ENCODE data around the gene AFMID.
"Not testable (repeated sequence)": the region's sequence is repeated elsewhere in the genome, so short reads cannot be mapped to it uniquely, and the experiment has no call there.

The AFMID gene

DNA sequence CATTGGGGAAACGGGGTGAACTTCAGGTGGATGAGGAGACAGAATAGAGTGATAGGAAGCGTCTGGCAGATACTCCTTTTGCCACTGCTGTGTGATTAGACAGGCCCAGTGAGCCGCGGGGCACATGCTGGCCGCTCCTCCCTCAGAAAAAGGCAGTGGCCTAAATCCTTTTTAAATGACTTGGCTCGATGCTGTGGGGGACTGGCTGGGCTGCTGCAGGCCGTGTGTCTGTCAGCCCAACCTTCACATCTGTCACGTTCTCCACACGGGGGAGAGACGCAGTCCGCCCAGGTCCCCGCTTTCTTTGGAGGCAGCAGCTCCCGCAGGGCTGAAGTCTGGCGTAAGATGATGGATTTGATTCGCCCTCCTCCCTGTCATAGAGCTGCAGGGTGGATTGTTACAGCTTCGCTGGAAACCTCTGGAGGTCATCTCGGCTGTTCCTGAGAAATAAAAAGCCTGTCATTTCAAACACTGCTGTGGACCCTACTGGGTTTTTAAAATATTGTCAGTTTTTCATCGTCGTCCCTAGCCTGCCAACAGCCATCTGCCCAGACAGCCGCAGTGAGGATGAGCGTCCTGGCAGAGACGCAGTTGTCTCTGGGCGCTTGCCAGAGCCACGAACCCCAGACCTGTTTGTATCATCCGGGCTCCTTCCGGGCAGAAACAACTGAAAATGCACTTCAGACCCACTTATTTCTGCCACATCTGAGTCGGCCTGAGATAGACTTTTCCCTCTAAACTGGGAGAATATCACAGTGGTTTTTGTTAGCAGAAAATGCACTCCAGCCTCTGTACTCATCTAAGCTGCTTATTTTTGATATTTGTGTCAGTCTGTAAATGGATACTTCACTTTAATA is 37.3 kb downstream of the AFMID start:
- peak; percentile 82 for DNase-seq

DNA sequence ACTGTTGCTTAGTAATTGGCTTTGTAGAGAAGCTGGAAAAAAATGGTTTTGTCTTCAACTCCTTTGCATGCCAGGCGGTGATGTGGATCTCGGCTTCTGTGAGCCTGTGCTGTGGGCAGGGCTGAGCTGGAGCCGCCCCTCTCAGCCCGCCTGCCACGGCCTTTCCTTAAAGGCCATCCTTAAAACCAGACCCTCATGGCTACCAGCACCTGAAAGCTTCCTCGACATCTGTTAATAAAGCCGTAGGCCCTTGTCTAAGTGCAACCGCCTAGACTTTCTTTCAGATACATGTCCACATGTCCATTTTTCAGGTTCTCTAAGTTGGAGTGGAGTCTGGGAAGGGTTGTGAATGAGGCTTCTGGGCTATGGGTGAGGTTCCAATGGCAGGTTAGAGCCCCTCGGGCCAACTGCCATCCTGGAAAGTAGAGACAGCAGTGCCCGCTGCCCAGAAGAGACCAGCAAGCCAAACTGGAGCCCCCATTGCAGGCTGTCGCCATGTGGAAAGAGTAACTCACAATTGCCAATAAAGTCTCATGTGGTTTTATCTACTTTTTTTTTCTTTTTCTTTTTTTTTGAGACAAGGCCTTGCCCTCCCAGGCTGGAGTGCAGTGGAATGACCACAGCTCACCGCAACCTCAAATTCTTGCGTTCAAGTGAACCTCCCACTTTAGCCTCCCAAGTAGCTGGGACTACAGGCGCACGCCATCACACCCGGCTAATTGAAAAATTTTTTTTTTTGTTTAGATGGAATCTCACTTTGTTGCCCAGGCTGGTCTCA is 38.1 kb downstream of the AFMID start:
- peak; percentile 47 for DNase-seq

DNA sequence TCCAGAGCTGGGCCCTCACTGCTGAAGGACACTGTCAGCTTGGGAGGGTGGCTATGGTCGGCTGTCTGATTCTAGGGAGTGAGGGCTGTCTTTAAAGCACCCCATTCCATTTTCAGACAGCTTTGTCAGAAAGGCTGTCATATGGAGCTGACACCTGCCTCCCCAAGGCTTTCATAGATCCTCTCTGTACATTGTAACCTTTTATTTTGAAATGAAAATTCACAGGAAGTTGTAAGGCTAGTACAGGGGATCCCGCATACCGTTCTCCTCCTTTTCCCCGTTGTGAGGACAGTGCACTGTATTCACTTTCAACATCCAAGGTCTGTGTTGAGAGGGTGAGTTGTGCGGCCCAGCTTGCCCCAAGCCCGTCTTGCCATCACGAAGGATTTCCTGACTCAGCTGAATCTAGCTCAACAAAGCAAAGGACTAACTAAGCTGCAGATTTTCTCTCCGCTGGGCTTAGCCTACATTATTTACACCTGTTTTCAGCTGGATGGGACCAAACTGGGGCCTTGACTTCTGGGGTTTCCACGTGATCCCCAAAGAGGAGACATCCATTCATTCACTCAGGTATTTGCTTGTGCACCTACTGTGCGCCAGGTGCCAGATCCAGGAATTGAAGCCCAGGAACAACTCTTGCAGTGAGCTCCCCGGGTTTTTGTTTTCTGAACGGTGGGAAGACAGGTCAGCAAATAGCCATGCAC is 39.0 kb downstream of the AFMID start:
- DNase-seq = no peak

DNA sequence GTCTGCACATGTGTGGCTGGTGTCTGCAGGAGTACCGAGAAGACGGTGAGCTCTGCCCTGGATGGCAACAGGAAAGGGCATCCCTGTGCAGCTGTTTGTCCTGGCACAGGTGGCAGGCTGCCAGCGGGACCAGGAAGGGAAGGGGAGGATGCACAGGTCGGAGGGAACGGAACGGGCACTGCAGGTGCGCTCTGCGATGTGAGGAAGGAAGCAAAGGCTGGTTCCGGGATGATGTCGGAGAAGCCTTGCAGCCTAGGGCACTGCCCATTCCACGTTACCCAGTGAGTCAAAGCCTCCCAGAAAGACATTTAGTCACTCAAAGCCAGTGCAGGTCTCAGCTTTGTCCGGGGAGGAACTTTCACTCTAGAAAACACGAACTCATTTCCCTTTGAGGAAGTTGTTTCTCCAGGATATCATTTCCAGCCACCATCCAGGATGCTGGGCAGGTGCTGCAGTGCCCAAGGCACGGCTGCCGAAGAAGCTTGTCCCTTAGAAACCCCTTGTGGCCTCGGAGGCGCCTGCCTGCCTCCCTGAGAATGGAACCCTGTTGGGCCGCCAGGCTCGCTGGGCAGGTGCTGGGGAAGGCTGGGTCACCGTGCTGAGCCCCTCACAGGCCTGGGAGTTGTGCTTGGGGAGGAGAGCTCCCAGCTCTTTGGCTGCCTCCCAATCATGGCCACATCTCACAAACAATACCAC is 39.7 kb downstream of the AFMID start:
- DNase-seq = no peak

DNA sequence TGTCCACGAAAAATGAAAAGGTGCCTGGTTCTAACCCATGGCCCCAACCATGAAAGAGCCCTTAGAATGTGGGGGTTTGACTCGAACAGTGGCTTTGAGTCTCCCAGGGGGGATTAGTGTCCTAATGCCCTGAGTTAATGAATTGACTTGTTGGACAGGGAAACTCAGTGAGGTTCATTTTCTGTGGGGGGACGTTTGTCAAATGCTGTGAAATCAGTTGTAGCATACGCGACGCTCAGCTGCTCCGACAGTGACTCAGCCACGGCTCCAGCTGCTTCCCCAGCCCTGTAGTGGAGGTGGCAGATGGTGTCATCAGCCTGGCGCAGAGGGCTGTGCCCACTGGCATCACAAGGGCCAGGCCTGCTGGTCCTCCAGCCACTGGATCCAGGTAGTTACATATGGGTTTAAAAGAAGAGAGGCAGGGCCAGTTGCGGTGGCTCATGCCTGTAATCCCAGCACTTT is 40.3 kb downstream of the AFMID start:
- peak; percentile 90 for DNase-seq

DNA sequence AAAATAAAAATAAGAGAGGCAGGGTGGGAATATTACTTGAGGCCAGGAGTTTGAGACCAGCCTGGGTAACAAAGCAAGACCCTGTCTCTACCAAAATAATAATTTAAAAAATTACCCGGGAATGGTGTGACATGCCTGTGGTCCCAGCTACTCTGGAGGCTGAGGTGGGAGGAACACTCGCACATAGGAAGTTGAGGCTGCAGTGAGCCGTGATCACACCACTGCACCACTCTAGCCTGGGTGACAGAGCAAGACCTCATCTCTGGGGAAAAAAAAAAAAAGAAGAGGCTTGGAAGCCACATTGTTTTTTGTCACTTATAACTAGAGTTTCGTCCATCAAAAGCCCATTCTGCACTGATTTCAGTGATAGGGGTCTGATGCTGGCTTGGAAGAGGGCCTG is 41.0 kb downstream of the AFMID start:
- no peak for DNase-seq

DNA sequence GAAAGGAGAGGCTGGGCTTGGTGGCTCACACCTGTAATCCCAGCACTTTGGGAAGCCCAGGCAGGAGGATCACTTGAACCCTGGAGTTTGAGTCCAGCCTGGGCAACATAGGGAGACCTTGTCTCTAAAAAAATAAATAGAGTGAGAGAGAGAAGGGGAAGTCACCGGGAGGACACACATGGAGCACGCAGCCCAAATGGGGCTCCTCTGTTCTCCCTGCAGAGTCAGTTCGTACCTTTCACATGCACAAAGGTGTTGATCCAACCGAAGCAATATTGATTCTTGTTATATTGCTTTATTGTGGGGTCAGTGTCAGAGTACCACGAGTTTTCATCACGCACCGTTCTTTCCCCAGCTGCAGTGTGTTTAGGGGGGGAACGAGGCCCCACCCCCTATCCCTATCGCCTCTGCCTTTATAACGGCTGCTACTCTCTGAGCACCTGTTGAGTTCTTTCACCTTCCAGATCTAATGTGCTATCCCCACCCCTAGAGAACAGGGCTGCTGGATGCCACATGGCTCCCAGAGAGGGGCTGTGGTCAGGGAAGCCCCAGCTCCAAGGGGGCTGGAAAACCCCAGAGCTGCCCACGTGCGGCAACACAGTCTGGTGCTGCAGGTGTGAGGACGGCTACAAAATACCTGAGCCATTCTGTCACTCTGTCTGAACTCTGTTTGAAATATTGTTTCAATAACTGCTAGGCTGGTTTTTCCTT is 43.2 kb downstream of the AFMID start:
- no peak for DNase-seq

DNA sequence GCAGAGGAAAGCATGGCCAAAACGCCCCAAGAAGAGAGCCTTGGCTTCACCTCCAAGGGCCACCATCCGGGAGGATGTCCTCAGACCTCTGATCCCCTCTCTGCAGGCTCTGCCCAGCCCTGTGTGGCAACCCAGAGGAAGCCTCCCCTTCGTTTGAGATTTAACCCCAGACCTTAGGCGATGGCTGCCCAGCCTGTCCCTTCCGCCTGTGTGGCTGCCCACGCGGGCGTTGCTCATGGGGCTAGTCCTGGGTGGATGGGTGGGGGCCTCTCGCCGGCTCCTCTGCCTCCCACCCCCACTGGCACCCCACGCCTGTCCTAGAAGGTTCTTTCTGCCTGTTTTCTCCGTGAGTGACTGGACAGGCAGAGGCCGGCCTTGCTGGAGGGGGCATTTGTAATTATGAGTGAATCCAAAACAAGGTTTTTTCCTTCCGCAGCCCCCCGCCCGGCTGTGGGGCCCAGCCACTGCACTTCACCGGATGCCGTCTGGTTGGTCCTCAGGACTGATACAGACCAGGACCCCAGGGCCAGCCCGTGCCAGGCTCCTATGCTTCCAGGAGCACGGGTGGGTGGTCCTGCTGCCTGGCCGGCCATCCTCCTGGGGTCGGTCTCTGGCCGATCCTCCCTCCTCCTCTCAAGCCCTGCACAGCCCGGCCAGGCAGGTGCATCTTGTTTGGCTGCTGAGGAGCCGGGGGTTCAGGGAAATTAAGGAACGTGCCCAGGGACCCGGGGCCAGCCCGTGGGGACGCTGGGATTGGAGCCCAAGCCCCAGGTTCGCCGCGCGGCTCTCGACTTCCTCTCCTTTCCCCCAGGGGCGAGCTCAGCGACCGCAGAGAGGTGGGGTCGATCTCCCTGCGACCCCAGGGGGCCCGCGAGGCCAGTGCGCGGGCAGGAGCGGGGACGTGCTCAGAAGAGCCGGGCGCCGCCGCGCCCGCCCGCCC is 44.1 kb downstream of the AFMID start, which contains the start of gene TMEM235:
Gene TMEM235, plus strand, starts transcription at position 636 of the 940 bp plus-strand sequence. CDS start 393 bp downstream, outside the sequence.
- DNase-seq = no peak

DNA sequence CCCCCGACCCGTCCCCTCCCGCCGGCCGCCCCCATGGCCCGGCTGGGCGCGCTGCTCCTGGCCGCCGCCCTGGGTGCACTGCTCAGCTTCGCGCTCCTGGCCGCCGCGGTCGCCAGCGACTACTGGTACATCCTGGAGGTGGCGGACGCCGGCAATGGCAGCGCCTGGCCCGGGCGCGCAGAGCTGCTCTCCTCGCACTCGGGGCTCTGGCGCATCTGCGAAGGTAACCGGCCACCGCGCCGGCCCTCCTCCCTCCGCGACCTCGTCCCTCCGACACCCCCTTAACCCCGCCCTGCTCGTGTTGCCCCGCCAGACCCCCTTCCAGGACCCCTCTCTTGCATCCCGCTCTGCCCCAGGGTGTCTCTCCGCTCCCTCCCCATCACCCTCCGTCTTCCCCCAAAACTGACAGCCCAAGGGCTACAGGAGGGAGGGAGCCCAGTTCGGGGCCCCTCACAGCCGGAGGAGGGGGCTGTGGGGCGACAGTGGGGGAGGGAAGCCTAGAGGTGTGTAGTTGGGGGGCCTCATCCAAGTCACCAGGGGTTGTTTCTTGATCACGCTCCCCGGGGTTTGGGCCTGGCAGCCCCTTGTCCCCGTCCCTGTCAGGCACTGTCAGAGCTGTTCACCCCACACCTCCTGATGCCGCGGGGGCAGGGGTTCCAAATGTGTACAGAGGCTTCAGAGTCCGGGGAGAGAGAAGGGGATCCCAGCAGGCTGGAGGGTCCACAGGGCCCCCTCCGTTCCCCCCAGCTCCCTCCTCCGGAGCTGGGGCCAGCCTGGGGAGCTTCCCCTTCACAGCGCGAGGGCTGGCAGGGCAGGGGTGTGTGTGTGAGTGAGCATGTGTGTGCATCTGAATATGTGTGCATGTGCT is 45.1 kb downstream of the AFMID start:
- DNase-seq = no peak

DNA sequence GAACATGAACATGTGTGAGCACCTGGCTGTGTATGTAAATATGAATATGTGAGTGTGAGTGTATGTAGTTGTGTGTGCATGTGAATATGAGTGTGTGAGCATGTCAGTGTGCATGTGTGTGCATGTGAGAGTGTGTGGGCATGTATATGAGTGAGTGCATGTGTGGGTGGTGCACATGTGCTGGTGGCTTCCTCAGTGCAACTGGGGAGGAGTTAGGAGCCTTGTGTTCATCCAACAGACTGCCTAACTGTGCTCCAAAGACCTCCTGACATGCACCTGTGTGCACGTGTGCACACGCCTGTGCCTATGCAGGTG is 45.7 kb downstream of the AFMID start:
- no peak for DNase-seq

DNA sequence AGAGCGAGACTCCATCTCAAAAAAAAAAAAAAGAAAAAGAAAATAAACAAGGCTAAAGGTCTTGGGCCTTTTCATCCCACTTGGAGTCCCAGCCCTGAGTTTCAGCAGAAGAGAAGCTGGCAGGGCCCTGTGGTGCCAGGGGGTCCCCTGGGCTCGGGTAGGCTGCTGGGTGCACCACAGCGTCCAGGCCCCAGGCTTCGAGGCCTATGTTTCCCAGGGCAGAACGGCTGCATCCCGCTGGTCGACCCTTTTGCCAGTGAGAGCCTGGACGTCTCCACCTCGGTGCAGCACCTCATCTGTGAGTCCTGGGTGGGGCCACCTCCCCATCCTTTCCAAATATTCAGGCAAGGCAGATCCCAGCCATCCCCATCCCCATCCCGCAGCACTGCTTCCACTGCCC is 46.5 kb downstream of the AFMID start:
- no peak for DNase-seq

DNA sequence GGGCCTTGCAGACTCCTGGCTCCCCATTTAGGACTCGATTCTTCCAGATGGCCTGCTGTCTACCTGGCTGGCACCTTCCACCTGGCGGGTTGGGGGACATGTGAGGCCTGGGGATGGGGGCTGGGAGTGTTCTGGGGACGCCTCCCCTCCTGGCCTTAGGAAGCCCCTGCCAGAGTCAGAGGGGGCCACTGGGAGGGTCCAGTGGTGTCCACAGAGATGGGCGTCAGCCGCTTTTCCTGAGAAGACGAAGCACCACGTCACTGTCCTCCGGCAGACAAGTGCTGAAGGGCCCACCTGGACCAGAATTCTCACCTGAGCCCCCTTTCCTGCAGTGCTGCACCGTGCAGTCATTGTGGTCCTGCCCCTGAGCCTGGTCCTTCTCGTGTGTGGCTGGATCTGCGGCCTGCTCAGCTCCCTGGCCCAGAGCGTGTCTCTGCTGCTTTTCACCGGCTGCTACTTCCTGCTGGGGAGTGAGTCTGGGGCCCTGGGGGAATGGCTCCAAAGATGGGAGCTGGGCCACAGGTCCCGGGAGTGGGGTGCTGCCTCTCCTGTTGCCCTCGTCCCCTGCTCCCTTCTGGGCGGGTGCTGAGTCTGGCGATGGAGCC is 47.2 kb downstream of the AFMID start:
- no peak for DNase-seq

DNA sequence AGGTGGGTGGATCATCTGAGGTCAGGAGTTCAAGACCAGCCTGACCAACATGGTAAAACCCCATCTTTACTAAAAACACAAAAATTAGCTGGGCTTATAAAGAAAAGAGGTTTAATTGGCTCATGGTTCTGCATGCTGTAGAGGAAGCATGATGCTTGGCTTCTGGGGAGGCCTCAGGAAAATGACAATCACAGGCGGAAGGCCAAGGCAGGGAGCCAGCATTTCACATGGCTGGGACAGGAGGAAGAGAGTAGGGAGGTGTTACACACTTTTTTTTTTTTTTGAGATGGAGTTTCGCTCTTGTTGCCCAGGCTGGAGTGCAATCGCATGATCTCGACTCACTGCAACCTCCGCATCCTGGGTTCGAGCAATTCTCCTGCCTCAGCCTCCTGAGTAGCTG is 47.9 kb downstream of the AFMID start:
- DNase-seq = not testable (repeated sequence)

DNA sequence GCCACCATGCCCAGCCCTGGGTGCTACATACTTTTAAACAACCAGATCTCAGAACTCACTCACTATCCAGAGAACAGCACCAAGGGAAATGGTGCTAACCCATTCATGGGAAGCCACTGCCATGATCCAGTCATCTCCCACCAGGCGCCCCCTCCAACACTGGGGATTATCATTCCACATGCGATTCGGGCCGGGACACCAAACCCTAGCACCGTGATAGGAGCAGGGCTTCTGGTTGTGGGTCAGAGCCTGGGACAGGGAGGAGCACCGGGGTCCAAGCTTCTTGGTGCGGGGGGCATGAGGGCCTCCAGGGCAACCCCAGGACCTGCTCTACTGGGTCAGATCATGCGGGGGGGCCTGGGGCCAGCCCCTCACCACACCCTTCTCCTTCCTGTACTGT is 48.7 kb downstream of the AFMID start:
- no peak for DNase-seq

DNA sequence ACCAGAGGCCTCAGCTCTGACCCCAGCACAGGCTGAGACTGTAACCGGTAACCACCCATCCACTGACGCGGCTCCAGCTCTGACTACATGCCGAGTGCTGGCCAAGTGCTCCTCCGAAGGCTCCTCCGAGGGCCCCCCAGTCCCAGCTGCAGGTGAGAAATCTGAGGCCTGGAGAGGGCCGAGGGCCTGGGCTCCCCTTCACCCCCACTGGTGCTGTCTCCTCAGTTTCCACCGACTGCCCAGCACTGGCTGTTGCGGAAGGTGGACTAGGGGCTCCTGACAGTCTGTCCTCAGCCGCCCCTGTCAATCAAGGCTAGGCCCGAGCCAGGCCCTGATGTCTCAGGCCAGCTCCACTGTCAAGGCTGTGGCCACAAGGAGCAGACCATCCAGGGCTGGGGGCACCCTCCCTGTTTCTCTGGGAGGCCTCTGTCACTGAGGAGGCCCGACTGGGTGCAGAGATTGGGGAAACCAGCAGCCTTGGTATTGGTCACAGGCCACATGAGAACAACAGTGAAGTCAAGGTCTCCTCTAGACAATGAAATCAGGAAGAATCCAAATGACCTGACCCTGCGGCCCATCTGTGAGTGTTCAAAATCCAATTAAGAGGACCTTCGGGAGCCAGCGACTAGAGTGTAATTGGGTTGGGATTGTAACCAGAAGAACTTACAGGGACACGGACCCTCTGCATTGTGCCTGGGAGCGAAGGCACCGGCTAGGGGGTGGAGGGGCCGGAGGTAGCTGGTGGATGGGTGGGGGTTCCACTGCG is 49.4 kb downstream of the AFMID start:
- no peak for DNase-seq

DNA sequence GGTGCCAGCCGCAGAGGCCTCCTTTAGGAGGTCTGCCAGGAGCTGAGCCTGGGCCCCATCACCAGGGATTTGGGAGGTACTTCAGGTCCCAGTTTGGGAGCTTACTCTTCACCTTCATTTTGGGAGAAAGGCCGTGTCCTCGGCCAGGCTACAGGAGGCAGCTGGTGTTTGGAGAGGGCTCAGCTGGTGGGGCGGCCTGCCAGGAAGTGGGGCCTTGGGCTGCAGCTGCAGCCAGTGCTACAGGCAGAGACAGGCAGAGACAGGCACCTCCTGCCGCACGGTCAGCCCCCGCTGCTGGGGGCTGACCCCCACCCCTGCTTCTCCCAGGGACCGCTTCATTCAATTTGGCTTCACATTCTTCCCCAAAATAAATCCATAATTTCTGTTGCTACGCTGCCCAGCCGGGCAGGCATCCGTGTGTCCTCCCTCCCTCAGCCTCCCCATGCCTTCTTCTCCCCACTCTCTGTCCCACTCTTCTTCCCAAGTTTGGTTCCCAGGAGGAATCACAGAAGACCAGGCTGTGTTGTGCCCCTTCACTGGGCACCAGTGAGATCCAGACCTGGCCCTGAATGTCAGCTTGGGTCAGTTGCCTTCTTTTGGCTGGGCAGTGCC is 50.3 kb downstream of the AFMID start:
- DNase-seq = peak; percentile 51

DNA sequence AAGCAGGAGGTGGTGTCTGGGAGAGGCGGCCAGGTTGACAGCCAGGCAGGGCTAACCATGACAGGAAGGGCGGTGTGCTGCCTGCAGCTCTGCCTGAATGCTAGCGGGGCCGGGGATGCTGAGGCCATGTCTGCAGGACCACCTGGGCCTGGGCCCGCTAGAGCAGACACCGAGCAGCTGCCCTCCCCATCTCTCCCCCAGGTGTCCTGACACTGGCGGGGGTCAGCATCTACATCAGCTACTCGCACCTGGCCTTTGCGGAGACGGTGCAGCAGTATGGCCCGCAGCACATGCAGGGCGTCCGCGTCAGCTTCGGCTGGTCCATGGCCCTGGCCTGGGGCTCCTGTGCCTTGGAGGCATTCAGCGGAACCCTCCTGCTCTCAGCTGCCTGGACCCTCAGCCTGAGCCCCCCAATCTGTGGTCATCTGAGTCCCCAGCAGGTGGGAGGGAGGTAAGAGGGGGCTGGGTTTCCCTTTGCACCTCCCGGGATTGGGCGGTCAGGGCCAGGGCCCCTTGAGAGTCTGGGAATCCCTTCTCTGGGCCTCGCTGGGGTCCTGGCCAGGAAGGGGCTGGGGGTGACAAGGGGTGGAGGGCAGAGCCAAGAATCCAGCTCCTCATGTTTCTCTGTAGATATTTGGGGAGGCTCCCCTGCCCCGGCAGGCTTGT is 51.8 kb downstream of the AFMID start:
- no peak for DNase-seq

DNA sequence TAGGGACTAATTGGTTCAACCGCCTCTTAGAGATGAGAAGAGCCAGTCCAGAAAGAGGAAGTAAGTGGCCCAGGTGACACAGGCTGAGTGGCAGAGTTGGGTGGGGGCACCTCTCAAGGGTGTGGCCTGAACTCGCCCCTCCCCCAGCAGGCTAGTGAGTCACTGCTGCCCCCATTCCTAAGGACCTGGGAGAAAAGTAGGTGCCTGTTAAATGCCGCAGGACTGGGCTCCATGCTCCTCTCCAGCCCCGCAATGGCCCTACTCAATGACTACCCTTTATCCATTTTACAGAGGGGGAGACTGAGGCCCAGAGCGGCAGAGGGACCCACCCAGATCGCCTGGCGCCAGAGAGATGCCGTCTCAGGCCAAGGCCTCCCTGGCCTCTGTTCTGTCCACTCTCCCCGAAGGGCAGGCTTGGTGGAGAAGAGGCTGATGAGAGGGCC is 52.3 kb downstream of the AFMID start:
- DNase-seq = no peak
